SK-N-SH (cell line): ENCODE measurements around the gene NCAM1. TPM values are rescaled to one million over a fixed set of nuclear protein-coding genes. Genes with fewer than 3 reads are reported as not detected.

Experiments used
- CTCF ChIA-PET: fragments of 300-600, 350-600 bp; formaldehyde crosslinking; extraction: SDS; loops from one replicate; lab custom pipeline; 2021; lab: Yijun Ruan, JAX
- POLR2A ChIA-PET: fragments of 350-600 bp; sonication (Branson Sonifier 250); formaldehyde crosslinking; extraction: SDS; loops from one replicate; lab custom pipeline; 2020; ENCODE audit warnings: antibody characterized with exemption, inconsistent platforms; lab: Yijun Ruan, JAX
- DNase-seq: peaks from one replicate; pipeline ENCODE4 v3.0.0; 2012
- H2AFZ ChIP-seq: fragments of 200-600 bp; sonication (generic); 2 replicates; pipeline ENCODE4 v1.8.1; 2016; ENCODE audit warnings: antibody characterized with exemption, mild to moderate bottlenecking, low read depth
- H3F3A ChIP-seq: fragments of 200-600 bp; sonication (generic); replicated peaks from 2 replicates; pipeline ENCODE3; 2016; ENCODE audit warnings: antibody characterized with exemption, mild to moderate bottlenecking; ENCODE audit not compliant: insufficient read depth
- H3K27ac ChIP-seq, 2 experiments: fragments of 200-500 bp in 1 of 2; fragments of 200-600 bp in 1 of 2; sonication (Bioruptor generic) in 1 of 2; sonication (generic), shearing (Covaris generic) in 1 of 2; 2 replicates each; pipeline versions ENCODE4 v1.5.1 to v1.6.1; 2014 to 2016; ENCODE audit warnings: low read depth in 2 of 2, inconsistent platforms in 1 of 2, low read length in 1 of 2, mild to moderate bottlenecking in 1 of 2, mixed read lengths in 1 of 2
- H3K27me3 ChIP-seq: fragments of 200-600 bp; sonication (generic), shearing (Covaris generic); 2 replicates; pipeline ENCODE4 v1.6.1; 2016; ENCODE audit warnings: mixed run types; ENCODE audit not compliant: insufficient read depth
- H3K36me3 ChIP-seq, 2 experiments: fragments of 200-500 bp in 1 of 2; fragments of 200-600 bp in 1 of 2; sonication (Bioruptor generic) in 1 of 2; sonication (generic) in 1 of 2; replicated peaks in 1 of 2; 2 replicates each; pipeline versions ENCODE3 to v1.5.1; 2014 to 2016; ENCODE audit warnings: low read length in 1 of 2, mild to moderate bottlenecking in 1 of 2; ENCODE audit not compliant: insufficient read depth in 2 of 2, control insufficient read depth in 1 of 2
- H3K4me1 ChIP-seq, 2 experiments: fragments of 200-500 bp in 1 of 2; fragments of 200-600 bp in 1 of 2; sonication (Bioruptor generic) in 1 of 2; sonication (generic), shearing (Covaris generic) in 1 of 2; 2 replicates each; pipeline versions ENCODE4 v1.5.1 to v1.6.1; 2014 to 2016; ENCODE audit warnings: low read depth in 1 of 2, low read length in 1 of 2, mixed run types in 1 of 2; ENCODE audit not compliant: insufficient read depth in 2 of 2, control insufficient read depth in 1 of 2
- H3K4me2 ChIP-seq: fragments of 200-600 bp; sonication (generic), shearing (Covaris generic); 2 replicates; pipeline ENCODE4 v1.6.1; 2017; ENCODE audit warnings: mixed run types
- H3K4me3 ChIP-seq, 2 experiments: fragments of 200-500 bp in 1 of 2; fragments of 200-600 bp in 1 of 2; sonication (Bioruptor generic) in 1 of 2; sonication (generic), shearing (Covaris generic) in 1 of 2; 2 replicates each; pipeline versions ENCODE4 v1.5.1 to v1.8.1; 2014 to 2016; ENCODE audit warnings: low read depth in 2 of 2, inconsistent platforms in 1 of 2, low read length in 1 of 2, mild to moderate bottlenecking in 1 of 2, mixed read lengths in 1 of 2, moderate library complexity in 1 of 2
- H3K79me2 ChIP-seq: fragments of 200-600 bp; sonication (generic); 2 replicates; pipeline ENCODE4 v1.8.1; 2017; ENCODE audit warnings: mild to moderate bottlenecking; ENCODE audit not compliant: insufficient read depth
- H3K9ac ChIP-seq: fragments of 200-600 bp; sonication (generic); 2 replicates; pipeline ENCODE4 v1.6.1; 2017; ENCODE audit warnings: mixed run types
- H3K9me2 ChIP-seq: fragments of 200-600 bp; sonication (generic); 2 replicates; pipeline ENCODE4 v1.6.1; 2017; ENCODE audit warnings: mixed run types
- H3K9me3 ChIP-seq: fragments of 200-600 bp; sonication (generic); 2 replicates; pipeline ENCODE4 v1.6.1; 2017; ENCODE audit warnings: mixed run types, mild to moderate bottlenecking, moderate library complexity
- H4K20me1 ChIP-seq: fragments of 200-600 bp; sonication (generic); 2 replicates; pipeline ENCODE4 v1.6.1; 2017; ENCODE audit warnings: mild to moderate bottlenecking, mixed run types; ENCODE audit not compliant: insufficient read depth
- CHD2 ChIP-seq: fragments of 150-350 bp; IDR thresholded peaks from 2 replicates; pipeline ENCODE4 v1.6.1; 2018; ENCODE audit warnings: low read length; ENCODE audit not compliant: partially characterized antibody
- ELF1 ChIP-seq: IDR thresholded peaks from 2 replicates; pipeline ENCODE4 v1.4.0; 2012
- EZH2phosphoT487 ChIP-seq: fragments of 200-600 bp; sonication (generic); IDR thresholded peaks from 2 replicates; pipeline ENCODE4 v1.6.1; 2017; ENCODE audit warnings: low read depth, mixed run types, mild to moderate bottlenecking, antibody characterized with exemption, moderate library complexity, borderline replicate concordance
- FOSL2 ChIP-seq: IDR thresholded peaks from 2 replicates; pipeline ENCODE4 v1.4.0; 2012; ENCODE audit warnings: low read depth, mild to moderate bottlenecking, moderate library complexity, borderline replicate concordance
- JUND ChIP-seq: IDR thresholded peaks from 2 replicates; pipeline ENCODE4 v1.4.0; 2012
- MEF2A ChIP-seq: IDR thresholded peaks from 2 replicates; pipeline ENCODE4 v1.4.0; 2012; ENCODE audit warnings: low read depth, borderline replicate concordance
- MXI1 ChIP-seq: IDR thresholded peaks from 2 replicates; pipeline ENCODE4 v1.6.1; 2012; ENCODE audit warnings: mild to moderate bottlenecking, low read depth, low read length, improper control_type of control experiment
- NFIC ChIP-seq: IDR thresholded peaks from 2 replicates; pipeline ENCODE4 v1.4.0; 2012; ENCODE audit warnings: borderline replicate concordance
- PBX3 ChIP-seq: IDR thresholded peaks from 2 replicates; pipeline ENCODE4; 2012
- POLR2AphosphoS5 ChIP-seq: IDR thresholded peaks from 2 replicates; pipeline ENCODE4 v1.6.1; 2012; ENCODE audit warnings: low read depth, low read length
- RAD21 ChIP-seq: IDR thresholded peaks from 2 replicates; pipeline ENCODE4 v1.6.1; 2012; ENCODE audit warnings: mild to moderate bottlenecking, low read length
- RCOR1 ChIP-seq: fragments of 150-350 bp; IDR thresholded peaks from 2 replicates; pipeline ENCODE4 v1.6.1; 2017; ENCODE audit warnings: antibody characterized with exemption, low read length
- RXRA ChIP-seq: IDR thresholded peaks from 2 replicates; pipeline ENCODE4 v1.4.0; 2012; ENCODE audit warnings: low read depth, mild to moderate bottlenecking, borderline replicate concordance
- SMC3 ChIP-seq: IDR thresholded peaks from 2 replicates; pipeline ENCODE4 v1.6.1; 2012; ENCODE audit warnings: low read depth, low read length, improper control_type of control experiment
- TEAD4 ChIP-seq: IDR thresholded peaks from 2 replicates; pipeline ENCODE4 v1.4.0; 2012; ENCODE audit warnings: mild to moderate bottlenecking, borderline replicate concordance; ENCODE audit not compliant: insufficient read depth
- USF1 ChIP-seq: IDR thresholded peaks from 2 replicates; pipeline ENCODE4 v1.4.0; 2012; ENCODE audit warnings: low read depth, borderline replicate concordance
- YY1 ChIP-seq: IDR thresholded peaks from 2 replicates; pipeline ENCODE4 v1.4.0; 2012; ENCODE audit warnings: low read depth, mild to moderate bottlenecking
- WGBS: methylation state at CpG from one replicate; pipeline ENCODE4 v1.1.6; 2017; ENCODE audit warnings: low lambda C conversion rate; 5-methylcytosine and 5-hydroxymethylcytosine counted together
- polyA plus RNA-seq, 3 experiments: library from polyadenylated mRNA; depleted of rRNA; stranded (reverse); fragments of >200 nt; gene quantifications; 2 replicates each; pipeline ENCODE4 v1.2.3, GENCODE V29; 2012
- TF ChIP-seq, protein P1 (sequence below): IDR thresholded peaks from 2 replicates; pipeline ENCODE4 v1.4.0; 2012; ENCODE audit warnings: low read depth, borderline replicate concordance

Gene NCAM1
- polyA plus RNA-seq, 1 of the 3 experiments (the other 2 are of a cell fraction), result 19.4 TPM

GRCh38 chr11:113197446-113197845 lies 236.2 kb downstream of the NCAM1 start:
- no peak for TF ChIP-seq EZH2phosphoT487
- no peak for TF ChIP-seq RCOR1
- TF ChIP-seq FOSL2, result no peak
- no peak for TF ChIP-seq ELF1
- no peak for TF ChIP-seq JUND
- no peak for TF ChIP-seq MXI1
- TF ChIP-seq TEAD4, result no peak
- no peak for TF ChIP-seq RXRA
- no peak for TF ChIP-seq PBX3
- TF ChIP-seq YY1, result no peak
- no peak for TF ChIP-seq SMC3
- TF ChIP-seq, protein P1, sequence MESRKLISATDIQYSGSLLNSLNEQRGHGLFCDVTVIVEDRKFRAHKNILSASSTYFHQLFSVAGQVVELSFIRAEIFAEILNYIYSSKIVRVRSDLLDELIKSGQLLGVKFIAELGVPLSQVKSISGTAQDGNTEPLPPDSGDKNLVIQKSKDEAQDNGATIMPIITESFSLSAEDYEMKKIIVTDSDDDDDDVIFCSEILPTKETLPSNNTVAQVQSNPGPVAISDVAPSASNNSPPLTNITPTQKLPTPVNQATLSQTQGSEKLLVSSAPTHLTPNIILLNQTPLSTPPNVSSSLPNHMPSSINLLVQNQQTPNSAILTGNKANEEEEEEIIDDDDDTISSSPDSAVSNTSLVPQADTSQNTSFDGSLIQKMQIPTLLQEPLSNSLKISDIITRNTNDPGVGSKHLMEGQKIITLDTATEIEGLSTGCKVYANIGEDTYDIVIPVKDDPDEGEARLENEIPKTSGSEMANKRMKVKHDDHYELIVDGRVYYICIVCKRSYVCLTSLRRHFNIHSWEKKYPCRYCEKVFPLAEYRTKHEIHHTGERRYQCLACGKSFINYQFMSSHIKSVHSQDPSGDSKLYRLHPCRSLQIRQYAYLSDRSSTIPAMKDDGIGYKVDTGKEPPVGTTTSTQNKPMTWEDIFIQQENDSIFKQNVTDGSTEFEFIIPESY, result no peak
- TF ChIP-seq CHD2, result no peak
- POLR2A ChIA-PET, result no interaction called here
- no peak overlapping the region for H3K27ac ChIP-seq
- H3K36me3 ChIP-seq, result no peaks in the 10 kb centered on the region
- no peaks in the 10 kb centered on the region for H3K9me3 ChIP-seq
- H3K27me3 ChIP-seq, result no peaks in the 10 kb centered on the region
- no peak overlapping the region for H3K4me2 ChIP-seq
- CTCF ChIA-PET, result interaction anchor here (1.0 kb wide), 1 partner anchor 92 kb away, joined by 3 read pairs; no protein-coding TSS in a partner anchor
- no peaks in the 10 kb centered on the region for H3F3A ChIP-seq
- no peaks in the 10 kb centered on the region for H3K9me2 ChIP-seq
- WGBS, result 66% methylated on average over 3 of the region's 3 CpGs
- H3K4me1 ChIP-seq, result peaks cover 9 to 53% of the 10 kb centered on the region in 2 experiments; a peak in 3 of 4 replicates
- no peaks in the 10 kb centered on the region for H3K79me2 ChIP-seq
- H2AFZ ChIP-seq, result no peak overlapping the region
- H4K20me1 ChIP-seq, result no peaks in the 10 kb centered on the region
- no peak overlapping the region for H3K4me3 ChIP-seq
- DNase-seq, result no peak
- no peak overlapping the region for H3K9ac ChIP-seq

GRCh38 chr11:113198972-113199661 lies 237.9 kb downstream of the NCAM1 start:
- Histone ChIP-seq H3K27ac (peak overlapping the region in 1 of 2 experiments; percentile 22; a peak in 2 of 4 replicates), H3K36me3 (no peaks in the 10 kb centered on the region), H3F3A (no peaks in the 10 kb centered on the region), H3K4me2 (no peak overlapping the region), H4K20me1 (no peaks in the 10 kb centered on the region), H3K9ac (no peak overlapping the region), H3K9me3 (no peaks in the 10 kb centered on the region), H2AFZ (no peak overlapping the region), H3K9me2 (no peaks in the 10 kb centered on the region), H3K4me3 (no peak overlapping the region), H3K27me3 (no peaks in the 10 kb centered on the region), H3K79me2 (no peaks in the 10 kb centered on the region), H3K4me1 (peaks cover 2 to 52% of the 10 kb centered on the region in 2 experiments; a peak in 3 of 4 replicates)
- no peak for DNase-seq
- 70% methylated on average over 10 of the region's 10 CpGs for WGBS
- CTCF ChIA-PET, result interaction anchor here (1.0 kb wide), 2 partner anchors 9 to 34 kb away, joined by 3 read pairs; no protein-coding TSS in a partner anchor
- POLR2A ChIA-PET, result no interaction called here
- no peak for TF ChIP-seq PBX3
- TF ChIP-seq ELF1, result no peak
- TF ChIP-seq MEF2A, result no peak
- no peak for TF ChIP-seq YY1
- TF ChIP-seq RXRA, result no peak
- no peak for TF ChIP-seq SMC3
- no peak for TF ChIP-seq NFIC
- TF ChIP-seq USF1, result no peak
- no peak for TF ChIP-seq POLR2AphosphoS5
- TF ChIP-seq RCOR1, result no peak
- TF ChIP-seq RAD21, result no peak
- TF ChIP-seq, all 33 proteins: peak for 0
